ENCODE data around the gene KATNB1.
A peak's percentile ranks its signal among the peaks of the same experiment; 100 is the strongest.
"Not testable (repeated sequence)": the region's sequence is repeated elsewhere in the genome, so short reads cannot be mapped to it uniquely, and the experiment has no call there.

Gene KATNB1

GRCh38 chr16:57701759-57702371, 33.7 kb upstream of the KATNB1 start:
- DNase-seq, result no peak

- no peak for DNase-seq
Observed at GRCh38 chr16:57703416-57704010, 32.1 kb upstream of the KATNB1 start.

GRCh38 chr16:57704011-57704904, 31.3 kb upstream of the KATNB1 start:
- no peak for DNase-seq

- no peak for DNase-seq
Observed at GRCh38 chr16:57704905-57705852, 30.4 kb upstream of the KATNB1 start.

- DNase-seq, result no peak
Observed at GRCh38 chr16:57706717-57707116, 28.9 kb upstream of the KATNB1 start.

- DNase-seq, result no peak
Observed at GRCh38 chr16:57707331-57707730, 28.2 kb upstream of the KATNB1 start.

GRCh38 chr16:57708168-57708567, 27.4 kb upstream of the KATNB1 start:
- no peak for DNase-seq

GRCh38 chr16:57709663-57710062, 25.9 kb upstream of the KATNB1 start:
- DNase-seq, result no peak

- no peak for DNase-seq
Observed at GRCh38 chr16:57711346-57711745, 24.2 kb upstream of the KATNB1 start.

GRCh38 chr16:57711993-57712392, 23.6 kb upstream of the KATNB1 start:
- no peak for DNase-seq

GRCh38 chr16:57712569-57712968, 23.0 kb upstream of the KATNB1 start:
- not testable (repeated sequence) for DNase-seq

- DNase-seq, result no peak
Observed at GRCh38 chr16:57713596-57713995, 22.0 kb upstream of the KATNB1 start.

GRCh38 chr16:57714047-57714446, 21.5 kb upstream of the KATNB1 start:
- DNase-seq, result no peak

- peak; percentile 55 for DNase-seq
Observed at GRCh38 chr16:57720142-57720575, 15.4 kb upstream of the KATNB1 start.

- DNase-seq, result no peak
Observed at GRCh38 chr16:57721356-57722209, 14.0 kb upstream of the KATNB1 start.

- no peak for DNase-seq
Observed at GRCh38 chr16:57722210-57722499, 13.4 kb upstream of the KATNB1 start.

- DNase-seq, result no peak
Observed at GRCh38 chr16:57722651-57723050, 12.9 kb upstream of the KATNB1 start.

- no peak for DNase-seq
Observed at GRCh38 chr16:57723170-57723569, 12.4 kb upstream of the KATNB1 start.

- no peak for DNase-seq
Observed at GRCh38 chr16:57724531-57724930, 11.0 kb upstream of the KATNB1 start.

GRCh38 chr16:57725151-57725550, 10.4 kb upstream of the KATNB1 start:
- peak; percentile 6 for DNase-seq

GRCh38 chr16:57725554-57725953, 10.0 kb upstream of the KATNB1 start:
- DNase-seq, result no peak

GRCh38 chr16:57725976-57726375, 9.6 kb upstream of the KATNB1 start:
- DNase-seq, result no peak
